Hepatocyte (in vitro differentiated cells): ENCODE data around the gene CD27.

Experiments used
- EZH2 ChIP-seq: fragments of 200-600 bp; sonication (generic); IDR thresholded peaks from 2 replicates; pipeline ENCODE4 v1.6.1; 2016; ENCODE audit warnings: antibody characterized with exemption, mild to moderate bottlenecking, borderline replicate concordance
- EZH2phosphoT487 ChIP-seq: fragments of 200-600 bp; sonication (generic); IDR thresholded peaks from one replicate; pipeline ENCODE4 v1.6.1; 2018; ENCODE audit warnings: antibody characterized with exemption, mild to moderate bottlenecking, low read depth, moderate library complexity; ENCODE audit not compliant: unreplicated experiment, severe bottlenecking
- TF ChIP-seq, protein P1 (sequence below): fragments of 200-600 bp; sonication (generic); IDR thresholded peaks from 2 replicates; pipeline ENCODE4 v1.5.1; 2016; ENCODE audit warnings: antibody characterized with exemption, mild to moderate bottlenecking; ENCODE audit not compliant: poor library complexity

DNA sequence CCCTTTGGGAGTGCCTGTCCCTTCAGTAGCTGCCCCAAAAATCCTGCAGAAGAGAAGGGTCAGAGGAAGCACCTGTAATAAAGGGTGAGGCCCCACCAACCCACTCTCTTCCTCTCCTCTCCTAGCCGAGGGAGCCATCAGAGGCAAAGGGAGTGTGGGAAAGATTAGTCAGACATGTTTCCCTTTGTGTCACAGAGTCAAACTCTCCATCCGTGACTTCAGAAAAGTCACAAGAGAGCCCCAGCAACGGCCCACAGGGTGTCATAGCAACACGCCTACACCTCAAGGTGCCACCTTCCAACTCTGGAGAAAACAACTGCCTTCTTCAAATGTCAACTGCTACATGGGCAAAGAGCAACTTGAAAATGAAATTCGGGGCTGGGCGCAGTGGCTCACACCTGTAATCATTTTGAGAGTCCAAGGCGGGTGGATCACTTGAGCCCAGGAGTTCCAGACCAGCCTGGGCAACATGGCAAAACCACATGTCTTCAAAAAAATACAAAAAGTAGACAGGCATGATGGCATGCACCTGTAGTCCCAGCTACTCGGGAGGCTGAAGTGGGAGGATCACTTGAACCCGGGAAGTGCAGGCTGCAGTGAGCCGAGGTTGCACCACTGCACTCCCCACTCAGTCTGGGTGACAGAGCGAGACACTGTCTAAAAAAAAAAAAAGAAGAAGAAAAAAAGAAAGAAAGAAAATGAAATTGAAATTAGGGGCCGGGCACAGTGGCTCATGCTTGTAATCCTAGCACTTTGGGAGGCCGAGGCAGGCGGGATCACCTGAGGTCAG lies 17.7 kb upstream of the CD27 start:
- TF ChIP-seq, protein P1, sequence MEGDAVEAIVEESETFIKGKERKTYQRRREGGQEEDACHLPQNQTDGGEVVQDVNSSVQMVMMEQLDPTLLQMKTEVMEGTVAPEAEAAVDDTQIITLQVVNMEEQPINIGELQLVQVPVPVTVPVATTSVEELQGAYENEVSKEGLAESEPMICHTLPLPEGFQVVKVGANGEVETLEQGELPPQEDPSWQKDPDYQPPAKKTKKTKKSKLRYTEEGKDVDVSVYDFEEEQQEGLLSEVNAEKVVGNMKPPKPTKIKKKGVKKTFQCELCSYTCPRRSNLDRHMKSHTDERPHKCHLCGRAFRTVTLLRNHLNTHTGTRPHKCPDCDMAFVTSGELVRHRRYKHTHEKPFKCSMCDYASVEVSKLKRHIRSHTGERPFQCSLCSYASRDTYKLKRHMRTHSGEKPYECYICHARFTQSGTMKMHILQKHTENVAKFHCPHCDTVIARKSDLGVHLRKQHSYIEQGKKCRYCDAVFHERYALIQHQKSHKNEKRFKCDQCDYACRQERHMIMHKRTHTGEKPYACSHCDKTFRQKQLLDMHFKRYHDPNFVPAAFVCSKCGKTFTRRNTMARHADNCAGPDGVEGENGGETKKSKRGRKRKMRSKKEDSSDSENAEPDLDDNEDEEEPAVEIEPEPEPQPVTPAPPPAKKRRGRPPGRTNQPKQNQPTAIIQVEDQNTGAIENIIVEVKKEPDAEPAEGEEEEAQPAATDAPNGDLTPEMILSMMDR: no peak
- no peak for TF ChIP-seq EZH2phosphoT487
- no peak for TF ChIP-seq EZH2
